COLO668 (cell line): ENCODE results near the gene TFAP2B.

ENCODE experiments used
- DNase-seq: peaks from one replicate; lab custom pipeline; 2025; ENCODE audit not compliant: unreplicated experiment; lab: John Stamatoyannopoulos, UW

Gene TFAP2B

DNA sequence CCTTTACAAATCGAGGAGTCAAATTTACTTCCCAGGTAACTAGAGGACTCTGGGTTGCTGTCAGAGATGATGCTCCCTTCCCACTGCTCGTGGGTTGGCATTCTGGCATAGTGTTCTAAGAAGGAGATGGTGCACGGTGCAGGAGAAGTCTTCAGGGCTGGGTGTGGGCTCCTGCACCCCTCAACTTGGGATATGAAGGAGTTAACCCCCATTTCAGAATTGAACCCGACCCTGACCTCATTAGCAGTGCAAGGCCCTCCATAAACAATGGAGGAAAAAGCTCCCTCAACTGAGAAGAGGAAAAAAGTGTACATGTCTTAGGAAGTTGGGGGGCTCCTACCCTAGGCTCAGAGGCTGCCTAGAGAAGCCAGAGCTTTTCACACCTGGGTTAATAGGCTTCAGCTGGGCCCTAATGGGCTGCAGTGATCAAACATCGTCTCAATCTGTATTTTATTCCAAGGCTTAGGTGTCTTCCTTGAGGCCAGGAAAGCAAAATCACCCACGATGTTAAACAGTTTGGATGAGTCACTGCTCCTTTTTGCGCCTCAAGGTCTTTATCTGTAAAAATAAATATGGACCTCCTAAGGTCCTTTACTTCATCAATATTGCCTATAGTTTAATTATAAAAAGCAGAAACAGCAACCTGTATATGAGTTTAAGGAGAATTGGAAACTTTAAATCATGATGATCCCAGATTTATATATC lies 29.4 kb downstream of the TFAP2B start:
- no peak for DNase-seq

DNA sequence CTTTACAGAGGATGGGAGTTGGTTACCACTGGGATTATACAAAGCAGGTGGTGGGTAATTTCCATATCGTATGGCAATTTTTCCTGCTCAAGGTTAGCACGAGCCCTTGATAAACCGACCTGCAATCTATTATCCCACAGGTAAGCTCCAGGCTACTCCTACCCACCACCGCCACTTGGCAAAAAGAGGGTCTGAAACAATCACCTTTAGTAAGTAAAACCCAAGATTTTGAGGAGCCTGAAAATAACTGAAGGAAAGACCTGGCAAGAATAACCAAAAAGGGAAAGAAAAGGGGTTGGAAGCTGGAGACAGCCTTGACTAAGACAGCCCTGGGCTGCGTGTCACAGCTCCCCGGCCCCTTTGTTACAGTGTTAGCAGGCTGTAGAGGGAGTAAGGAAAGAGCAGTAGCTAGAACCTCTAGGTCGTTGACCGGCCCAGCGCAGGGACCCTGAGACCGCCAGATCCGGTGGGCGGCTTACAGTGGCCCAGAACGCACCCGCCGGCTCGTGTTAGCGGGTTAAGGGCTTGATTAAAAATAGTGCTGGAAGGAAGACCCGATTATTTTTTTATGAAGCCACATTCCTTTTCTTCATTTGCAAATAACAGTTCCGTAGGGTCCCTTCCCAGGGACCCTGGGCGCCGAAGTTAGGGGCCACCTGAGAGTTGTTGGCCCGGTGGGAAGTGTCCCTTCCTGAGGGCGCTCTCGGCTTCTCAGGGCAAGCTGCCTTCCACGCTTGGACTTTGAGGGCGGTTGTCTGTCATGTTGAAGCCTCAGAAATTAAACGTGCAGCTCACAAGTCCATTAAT lies 30.5 kb downstream of the TFAP2B start:
- DNase-seq: no peak

DNA sequence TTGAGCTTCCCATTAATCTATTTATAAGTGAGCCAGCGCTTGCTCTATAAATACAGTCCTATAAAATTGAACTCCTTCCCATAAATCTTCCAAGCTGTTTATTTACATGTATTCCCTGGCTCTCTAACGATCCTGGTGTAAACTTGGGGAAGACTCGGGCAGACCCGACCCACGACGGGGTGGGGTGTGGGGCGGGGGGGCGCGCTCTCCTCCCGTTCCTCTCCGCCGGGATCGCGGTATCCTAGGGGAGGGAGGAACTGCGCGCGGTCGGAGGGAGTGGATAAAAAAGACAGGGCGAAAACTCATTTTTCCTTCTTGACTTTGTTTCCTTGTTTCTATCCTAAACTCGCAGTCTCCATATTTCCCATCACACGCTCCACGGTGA lies 31.1 kb downstream of the TFAP2B start:
- DNase-seq: no peak

DNA sequence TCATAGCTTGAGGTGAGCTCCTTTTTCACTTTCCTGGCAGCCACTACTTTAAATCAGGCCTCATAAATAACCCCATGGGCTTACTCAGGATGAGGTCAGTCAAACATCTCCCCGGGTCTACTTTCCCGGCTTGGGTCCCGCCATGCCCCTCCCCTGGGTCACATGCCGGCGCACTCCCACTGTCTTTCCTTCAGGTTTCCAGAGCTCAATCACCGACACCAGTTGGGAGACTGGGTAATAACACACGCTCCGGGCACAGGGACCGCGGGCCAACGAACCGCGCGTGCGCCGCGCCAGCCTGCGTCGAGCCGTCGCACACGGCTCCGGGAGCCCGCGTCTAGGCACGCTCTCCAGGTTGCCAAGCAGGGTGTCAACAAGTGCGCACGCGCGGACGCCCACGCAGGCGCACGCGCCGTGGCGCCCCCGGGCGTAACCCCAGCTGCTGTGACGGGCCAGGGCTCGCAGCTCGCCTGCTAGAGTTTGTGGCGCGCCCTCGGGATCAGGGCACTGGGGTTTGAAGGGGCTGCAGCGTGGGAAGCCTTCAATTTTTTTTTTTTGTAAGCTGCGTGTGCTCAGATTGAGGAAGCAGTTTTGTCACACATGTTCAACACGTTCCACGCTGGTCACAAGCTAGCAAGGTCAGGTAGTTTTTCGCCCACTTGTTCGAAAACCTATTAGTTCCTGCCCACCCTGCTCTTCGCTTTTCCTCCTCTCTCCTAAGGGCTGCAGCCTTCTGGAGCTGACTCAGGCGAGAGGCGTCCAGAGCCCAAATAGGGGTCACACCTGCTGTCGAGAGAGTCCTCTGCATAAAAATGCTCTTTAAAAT lies 31.8 kb downstream of the TFAP2B start:
- peak; percentile 2 for DNase-seq

DNA sequence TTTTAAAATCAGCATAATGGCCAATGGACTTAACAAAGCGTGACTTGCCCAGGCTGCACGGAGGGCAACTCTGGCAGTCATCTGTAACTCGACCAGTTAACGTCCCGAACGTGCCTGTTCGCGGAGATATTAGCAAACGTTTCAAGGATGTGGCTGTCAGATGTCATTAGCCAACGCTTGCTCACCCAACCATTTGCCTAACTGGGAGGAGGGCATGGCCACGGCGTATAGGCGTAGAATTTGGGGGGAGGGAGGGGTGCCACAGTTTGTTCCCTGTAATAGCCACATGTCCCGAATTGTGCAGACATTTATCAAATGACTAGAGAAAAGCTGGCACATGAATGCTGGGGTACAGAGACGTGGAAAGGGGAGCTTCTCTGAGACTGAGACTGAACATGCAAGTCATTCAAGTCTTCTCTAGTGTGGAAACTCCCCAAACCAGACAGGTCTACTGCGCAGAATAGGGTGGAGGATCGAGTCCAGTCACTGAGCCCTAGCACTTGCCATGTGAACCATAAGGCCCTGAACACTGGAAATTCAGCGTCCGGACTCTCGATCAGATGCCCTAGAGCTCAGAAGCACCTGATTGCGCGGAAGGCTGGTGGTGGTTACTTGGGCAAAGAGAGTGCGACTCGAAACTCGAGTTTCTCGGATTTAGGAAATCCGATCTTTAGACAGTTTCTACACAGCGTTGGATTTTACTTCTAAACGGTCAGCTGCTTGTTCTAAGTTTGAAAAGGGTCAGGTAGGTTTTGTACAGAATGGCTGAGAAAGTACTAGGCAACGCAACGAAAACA lies 32.6 kb downstream of the TFAP2B start:
- no peak for DNase-seq

DNA sequence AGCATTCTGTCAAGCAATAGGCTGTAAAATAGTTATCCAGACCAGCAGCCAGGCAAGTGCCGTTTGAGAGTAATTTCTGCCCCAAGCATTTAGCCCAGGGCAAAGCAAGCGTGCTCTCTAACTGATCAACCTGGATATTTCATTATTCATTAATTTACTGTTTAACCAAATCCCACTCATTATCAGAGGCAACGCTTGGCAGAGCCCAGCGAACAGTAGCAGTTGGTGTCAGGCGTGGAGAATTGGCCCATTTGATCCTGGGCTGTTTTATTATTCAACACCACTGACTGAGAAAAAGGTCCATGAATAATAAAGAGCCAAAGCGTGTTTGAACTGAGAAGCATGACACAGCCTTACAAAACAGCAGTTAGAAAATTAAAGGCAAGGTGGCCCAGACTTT lies 35.3 kb downstream of the TFAP2B start:
- no peak for DNase-seq

DNA sequence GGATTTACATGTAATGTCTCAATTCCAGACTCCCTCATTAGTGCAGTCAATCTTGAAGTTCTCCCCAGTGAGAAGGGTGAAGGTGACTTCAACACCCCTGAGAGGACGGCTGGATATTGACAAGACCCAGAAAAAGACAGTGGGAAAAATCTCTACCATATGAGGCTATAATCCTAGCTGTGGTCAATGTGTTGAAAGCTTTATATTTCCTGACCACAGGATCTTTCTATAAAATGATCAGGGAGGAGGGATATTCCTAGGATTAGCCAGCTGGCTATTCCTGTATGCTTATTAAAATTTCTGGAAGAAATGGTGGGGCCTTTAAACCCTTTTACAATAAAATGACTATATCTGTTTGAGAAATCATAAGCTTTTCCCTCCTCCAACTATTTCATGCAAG lies 43.0 kb downstream of the TFAP2B start:
- no peak for DNase-seq

DNA sequence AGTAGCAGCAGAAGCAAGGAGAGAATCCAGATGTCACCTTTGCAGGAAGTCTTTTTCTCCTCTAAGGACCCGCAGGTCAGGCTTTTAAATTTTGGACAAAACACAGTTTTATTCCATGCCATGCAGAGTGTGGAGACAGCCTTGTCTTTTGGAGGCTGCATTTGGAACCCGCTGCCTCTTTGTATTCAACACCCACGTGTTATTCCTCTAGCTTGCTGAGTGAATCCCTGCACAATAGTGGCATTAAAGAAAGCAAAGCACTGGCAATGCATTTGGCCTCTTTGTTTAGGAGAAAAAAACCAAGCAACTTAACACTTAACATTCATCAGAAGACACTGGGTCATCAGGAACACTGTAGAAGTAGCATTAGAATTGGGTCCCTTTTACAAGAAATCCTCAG lies 43.5 kb downstream of the TFAP2B start:
- no peak for DNase-seq

DNA sequence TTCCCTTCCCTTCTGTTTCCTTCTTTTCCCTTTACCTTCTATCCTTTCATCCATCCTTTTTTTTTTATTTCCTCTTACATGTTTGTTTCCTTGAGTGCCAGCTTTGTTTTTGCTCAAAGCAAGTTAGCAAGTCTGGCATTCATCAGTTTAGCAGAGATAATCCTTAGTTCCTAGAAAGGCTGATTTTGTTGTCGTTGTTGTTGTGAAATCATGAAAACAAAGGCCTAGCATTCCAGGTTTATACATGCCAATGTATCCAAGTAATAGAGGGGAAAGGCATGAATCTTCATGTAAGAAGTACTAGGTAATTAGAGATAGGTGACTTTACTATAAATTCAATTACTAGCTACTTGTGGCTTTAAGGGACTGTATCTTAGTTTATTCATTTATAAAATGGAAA lies 45.9 kb downstream of the TFAP2B start:
- DNase-seq: no peak

DNA sequence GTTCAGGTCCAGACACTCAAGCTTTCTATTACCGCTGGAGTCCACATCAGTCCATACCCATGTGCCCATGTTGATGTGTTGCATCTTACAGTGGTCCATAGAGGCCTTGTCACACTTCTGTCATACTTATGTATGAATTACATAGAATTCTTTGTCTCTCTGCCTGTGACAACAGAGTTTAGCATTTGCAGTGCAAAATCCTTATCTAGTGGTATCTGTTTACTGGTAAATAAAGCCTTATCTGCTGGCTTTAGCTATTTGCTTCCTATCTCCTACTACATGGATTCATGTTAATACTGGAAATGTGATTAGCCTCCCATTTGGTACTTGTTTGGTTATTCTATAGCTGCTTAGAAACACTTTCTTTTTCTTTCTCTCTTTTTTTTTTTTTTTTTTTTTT lies 49.8 kb downstream of the TFAP2B start:
- no peak for DNase-seq

DNA sequence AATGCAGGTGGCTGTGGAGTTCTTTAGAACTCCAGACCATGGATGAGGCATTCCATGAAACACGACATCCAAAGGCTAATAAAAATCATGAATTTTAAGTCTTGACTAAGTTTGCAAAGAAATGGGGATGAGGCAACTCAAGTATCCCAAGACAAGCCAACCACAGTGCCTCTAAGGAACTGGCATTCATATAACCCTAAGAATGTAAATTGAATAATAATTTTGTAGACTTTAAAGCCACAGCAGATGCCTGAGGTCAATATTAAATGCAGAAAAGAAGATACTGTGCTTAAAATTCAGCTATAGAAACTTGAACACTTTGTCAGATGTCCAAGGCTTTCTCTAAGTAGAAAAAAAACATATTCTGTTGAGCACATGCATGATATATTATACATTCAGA lies 54.5 kb downstream of the TFAP2B start:
- no peak for DNase-seq

DNA sequence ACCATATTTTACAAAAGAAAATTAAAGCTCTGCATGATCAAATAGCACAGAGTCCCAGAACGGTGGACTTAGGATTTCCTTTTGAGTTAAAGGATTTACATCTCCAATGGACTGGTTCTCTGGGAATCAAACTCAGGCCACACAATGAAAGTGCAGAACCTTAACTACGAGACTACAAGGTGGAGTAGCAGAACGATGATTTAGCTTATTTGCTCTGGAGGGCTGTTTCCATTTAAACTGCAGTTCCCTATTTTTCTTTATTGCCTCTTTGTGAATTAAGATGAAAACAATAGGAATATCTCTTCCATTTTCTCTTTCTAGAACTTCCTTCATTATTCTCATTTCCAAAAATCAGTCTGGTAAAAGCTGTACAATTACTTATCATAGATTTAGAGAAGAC lies 65.7 kb downstream of the TFAP2B start:
- no peak for DNase-seq

DNA sequence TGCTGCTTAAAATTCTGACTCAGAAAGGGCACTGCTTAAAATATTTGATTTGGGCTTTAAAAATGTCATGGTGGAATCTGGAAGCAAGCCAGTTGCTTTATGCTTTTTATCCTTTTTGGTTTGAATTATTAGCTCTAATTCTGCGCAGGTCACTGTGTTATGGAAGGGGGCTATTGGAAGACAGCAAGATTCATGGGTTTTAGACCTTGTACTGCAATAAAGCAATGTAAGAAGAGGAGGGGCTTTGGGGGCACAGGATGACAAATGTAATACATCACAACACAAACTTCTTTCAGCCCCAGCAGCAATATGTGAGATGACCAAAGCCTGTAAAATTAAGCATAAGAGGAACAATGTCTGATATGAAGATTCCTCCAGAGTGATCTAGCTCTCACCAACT lies 68.4 kb downstream of the TFAP2B start:
- DNase-seq: no peak

DNA sequence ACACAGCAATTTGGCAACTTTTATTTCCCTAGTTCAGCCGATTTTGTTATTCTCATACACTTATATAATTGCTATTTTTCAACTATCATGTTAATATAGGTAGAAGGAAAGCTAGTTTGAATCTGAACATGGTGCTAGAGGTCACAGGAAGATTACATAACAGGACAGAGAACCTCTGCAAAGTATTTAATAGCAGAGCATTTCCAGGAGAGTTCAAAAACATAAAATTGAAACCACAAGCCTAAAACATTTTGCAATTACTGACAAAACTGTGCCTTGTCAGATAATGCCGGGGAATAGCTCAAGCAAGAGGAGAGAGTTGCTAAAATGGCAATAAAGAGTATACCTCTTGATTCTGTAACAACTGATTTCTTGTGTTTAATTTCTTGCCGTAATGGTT lies 70.8 kb downstream of the TFAP2B start:
- no peak for DNase-seq

DNA sequence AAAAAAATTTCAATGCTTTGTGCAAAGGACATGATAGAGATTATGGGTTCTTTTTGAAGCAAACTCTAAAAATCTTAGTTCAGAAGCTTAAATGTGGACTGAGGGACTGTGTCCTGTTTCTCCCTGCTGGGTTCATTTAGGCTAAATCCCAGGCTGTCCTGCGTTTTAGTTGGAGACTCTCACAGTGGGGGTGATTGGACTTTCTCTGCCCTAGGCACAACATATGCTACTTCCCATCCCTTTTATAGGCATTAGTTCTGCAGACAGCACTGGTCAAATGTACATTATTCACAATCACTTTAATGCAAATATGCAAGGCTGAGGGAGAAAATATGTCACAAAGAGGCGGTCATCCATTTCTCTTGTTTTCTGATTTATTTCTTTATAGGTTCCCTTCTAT lies 71.3 kb downstream of the TFAP2B start:
- no peak for DNase-seq

DNA sequence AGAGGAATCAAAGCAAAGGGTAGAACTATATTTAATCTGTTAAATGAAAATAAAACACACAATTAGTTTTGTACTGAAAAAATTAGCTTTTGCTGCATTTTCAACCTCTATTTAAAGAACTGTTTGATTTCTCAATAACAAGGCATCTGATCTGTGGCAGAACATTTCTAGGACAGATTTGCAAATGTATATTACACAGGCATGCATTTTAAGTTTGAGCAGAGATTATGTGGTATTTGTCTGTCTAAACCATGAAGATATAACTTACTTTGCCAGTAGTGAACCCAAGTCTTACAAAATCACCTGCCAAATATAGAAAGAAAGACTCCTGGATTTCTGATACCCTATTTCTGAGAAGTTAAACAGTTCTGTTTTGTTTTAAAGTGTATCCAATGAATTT lies 71.9 kb downstream of the TFAP2B start:
- no peak for DNase-seq

DNA sequence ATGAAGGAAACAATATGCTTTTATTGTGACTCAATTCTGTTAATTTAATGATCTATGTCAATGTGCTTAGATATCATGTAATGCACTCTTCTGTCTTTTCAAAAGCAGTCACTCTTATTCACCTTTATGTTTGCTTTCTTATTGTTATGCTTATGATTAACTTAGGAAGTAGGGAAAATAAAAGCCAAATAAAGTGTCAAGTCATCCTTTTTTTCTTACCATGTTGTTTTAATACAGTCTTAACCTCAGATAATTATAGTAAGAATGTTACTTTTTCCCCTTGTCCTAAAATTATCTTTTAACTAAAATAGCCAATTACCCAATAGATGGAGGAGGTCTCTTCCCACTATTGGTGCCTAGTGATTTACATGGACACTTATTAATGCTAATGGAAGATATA lies 72.6 kb downstream of the TFAP2B start:
- no peak for DNase-seq
